Measurements from ENCODE around the gene CKAP2.

DNA sequence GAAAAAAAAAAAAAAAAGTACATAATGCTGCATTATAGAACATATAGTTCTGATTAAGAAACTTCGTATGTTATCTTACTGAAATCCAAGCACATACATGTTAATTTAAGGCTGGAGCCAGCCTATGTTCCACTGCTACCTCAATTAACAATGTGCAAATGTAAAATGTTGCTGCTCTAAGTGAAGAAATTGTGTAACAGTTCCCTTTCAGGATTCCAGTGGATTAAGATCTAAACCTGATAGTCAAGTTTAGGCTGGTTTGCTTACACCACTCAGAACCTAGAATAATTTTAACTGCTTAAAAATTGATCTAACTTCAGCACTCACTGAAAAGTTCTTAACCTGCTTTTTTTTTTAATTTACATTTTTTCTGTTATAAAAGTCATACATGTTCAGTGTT lies 9.0 kb upstream of the CKAP2 start:
- TF ChIP-seq EZH2 (IDR thresholded peaks at IDR 0.05), result no peak
- no peak for TF ChIP-seq SRF (IDR thresholded peaks at IDR 0.05; ENCODE audit: low read depth)
- TF ChIP-seq, protein P1, sequence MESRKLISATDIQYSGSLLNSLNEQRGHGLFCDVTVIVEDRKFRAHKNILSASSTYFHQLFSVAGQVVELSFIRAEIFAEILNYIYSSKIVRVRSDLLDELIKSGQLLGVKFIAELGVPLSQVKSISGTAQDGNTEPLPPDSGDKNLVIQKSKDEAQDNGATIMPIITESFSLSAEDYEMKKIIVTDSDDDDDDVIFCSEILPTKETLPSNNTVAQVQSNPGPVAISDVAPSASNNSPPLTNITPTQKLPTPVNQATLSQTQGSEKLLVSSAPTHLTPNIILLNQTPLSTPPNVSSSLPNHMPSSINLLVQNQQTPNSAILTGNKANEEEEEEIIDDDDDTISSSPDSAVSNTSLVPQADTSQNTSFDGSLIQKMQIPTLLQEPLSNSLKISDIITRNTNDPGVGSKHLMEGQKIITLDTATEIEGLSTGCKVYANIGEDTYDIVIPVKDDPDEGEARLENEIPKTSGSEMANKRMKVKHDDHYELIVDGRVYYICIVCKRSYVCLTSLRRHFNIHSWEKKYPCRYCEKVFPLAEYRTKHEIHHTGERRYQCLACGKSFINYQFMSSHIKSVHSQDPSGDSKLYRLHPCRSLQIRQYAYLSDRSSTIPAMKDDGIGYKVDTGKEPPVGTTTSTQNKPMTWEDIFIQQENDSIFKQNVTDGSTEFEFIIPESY (IDR thresholded peaks at IDR 0.05; ENCODE audit: extremely low read depth, insufficient replicate concordance, low read length), result no peak
- TF ChIP-seq, protein P2, sequence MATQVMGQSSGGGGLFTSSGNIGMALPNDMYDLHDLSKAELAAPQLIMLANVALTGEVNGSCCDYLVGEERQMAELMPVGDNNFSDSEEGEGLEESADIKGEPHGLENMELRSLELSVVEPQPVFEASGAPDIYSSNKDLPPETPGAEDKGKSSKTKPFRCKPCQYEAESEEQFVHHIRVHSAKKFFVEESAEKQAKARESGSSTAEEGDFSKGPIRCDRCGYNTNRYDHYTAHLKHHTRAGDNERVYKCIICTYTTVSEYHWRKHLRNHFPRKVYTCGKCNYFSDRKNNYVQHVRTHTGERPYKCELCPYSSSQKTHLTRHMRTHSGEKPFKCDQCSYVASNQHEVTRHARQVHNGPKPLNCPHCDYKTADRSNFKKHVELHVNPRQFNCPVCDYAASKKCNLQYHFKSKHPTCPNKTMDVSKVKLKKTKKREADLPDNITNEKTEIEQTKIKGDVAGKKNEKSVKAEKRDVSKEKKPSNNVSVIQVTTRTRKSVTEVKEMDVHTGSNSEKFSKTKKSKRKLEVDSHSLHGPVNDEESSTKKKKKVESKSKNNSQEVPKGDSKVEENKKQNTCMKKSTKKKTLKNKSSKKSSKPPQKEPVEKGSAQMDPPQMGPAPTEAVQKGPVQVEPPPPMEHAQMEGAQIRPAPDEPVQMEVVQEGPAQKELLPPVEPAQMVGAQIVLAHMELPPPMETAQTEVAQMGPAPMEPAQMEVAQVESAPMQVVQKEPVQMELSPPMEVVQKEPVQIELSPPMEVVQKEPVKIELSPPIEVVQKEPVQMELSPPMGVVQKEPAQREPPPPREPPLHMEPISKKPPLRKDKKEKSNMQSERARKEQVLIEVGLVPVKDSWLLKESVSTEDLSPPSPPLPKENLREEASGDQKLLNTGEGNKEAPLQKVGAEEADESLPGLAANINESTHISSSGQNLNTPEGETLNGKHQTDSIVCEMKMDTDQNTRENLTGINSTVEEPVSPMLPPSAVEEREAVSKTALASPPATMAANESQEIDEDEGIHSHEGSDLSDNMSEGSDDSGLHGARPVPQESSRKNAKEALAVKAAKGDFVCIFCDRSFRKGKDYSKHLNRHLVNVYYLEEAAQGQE (IDR thresholded peaks at IDR 0.05; ENCODE audit: low read depth), result no peak
- no peak for TF ChIP-seq ZNF274 (IDR thresholded peaks at IDR 0.05; ENCODE audit: low read depth, low read length)
- no peak for TF ChIP-seq RAD21 (IDR thresholded peaks at IDR 0.05; ENCODE audit: low read depth)
- TF ChIP-seq CBX3 (IDR thresholded peaks at IDR 0.05; ENCODE audit: low read depth), result no peak
- TF ChIP-seq, protein P3, sequence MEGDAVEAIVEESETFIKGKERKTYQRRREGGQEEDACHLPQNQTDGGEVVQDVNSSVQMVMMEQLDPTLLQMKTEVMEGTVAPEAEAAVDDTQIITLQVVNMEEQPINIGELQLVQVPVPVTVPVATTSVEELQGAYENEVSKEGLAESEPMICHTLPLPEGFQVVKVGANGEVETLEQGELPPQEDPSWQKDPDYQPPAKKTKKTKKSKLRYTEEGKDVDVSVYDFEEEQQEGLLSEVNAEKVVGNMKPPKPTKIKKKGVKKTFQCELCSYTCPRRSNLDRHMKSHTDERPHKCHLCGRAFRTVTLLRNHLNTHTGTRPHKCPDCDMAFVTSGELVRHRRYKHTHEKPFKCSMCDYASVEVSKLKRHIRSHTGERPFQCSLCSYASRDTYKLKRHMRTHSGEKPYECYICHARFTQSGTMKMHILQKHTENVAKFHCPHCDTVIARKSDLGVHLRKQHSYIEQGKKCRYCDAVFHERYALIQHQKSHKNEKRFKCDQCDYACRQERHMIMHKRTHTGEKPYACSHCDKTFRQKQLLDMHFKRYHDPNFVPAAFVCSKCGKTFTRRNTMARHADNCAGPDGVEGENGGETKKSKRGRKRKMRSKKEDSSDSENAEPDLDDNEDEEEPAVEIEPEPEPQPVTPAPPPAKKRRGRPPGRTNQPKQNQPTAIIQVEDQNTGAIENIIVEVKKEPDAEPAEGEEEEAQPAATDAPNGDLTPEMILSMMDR (IDR thresholded peaks at IDR 0.05 in 2 of 3, conservative IDR thresholded peaks at IDR 0.05 in 1 of 3; ENCODE audit: borderline replicate concordance in 1 of 3, insufficient read depth in 1 of 3, low read depth in 2 of 3, low read length in 2 of 3), result no peak
